NCI-H2107 treated with DMSO at 0.1 percent for 48 hours (cell line): ENCODE data around the gene TRPC4AP.

ENCODE experiments used
- DNase-seq: peaks from one replicate; lab custom pipeline; 2025; ENCODE audit not compliant: unreplicated experiment; lab: John Stamatoyannopoulos, UW

Gene TRPC4AP

DNA sequence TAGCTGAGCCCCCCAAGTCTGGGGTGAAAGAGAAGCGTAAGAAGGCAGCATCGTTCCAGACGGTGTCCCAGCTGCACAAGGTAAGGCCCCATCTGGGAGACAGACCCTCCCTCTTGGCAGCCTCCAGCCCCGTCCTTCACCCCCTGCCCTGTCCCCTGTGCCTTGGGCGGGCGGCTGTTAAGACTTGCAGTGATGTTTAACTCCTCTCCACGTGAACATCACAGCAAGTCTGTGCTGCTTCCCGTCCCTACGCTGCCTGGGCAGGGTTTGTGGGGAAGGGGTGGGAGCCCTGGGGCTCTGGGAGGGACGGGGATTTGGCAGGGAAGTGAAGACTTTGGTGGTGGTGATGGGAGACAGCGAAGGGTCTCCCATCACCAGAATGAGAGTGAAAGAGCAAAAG lies 102.4 kb downstream of the TRPC4AP start:
- DNase-seq, result no peak

DNA sequence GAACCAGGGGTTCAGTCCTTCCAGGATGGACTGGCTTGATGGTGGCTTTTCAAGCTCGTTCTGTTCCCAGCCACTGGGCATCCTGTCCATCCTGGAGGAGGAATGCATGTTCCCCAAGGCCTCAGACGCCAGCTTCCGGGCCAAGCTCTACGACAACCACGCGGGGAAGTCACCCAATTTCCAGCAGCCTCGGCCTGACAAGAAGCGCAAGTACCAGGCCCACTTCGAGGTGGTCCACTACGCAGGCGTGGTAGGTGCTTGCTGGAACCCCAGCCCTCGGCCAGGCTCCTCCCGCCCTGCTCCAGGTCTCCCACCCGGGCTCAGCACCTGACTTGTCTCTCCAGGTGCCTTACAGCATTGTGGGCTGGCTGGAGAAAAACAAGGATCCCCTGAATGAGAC lies 102.9 kb downstream of the TRPC4AP start:
- DNase-seq, result no peak

DNA sequence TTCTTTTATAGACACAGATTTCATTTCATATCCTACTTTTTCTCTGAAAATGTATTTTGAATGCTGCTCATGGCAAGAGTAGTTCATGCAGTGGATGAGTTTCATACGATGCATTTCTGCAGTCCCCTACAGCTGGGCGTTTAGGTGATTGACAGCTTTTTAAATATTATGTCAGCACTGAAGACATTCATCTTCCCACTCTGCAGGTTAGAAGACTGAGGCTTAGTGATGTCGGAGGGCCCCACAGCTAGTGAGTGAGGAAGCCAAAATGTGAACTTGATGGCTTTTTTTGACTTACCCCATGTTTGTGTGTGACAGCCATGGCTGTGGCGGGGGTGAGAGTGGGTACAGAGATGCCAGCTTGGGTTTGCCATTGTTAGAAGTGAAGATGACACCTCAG lies 103.5 kb downstream of the TRPC4AP start:
- DNase-seq, result no peak

DNA sequence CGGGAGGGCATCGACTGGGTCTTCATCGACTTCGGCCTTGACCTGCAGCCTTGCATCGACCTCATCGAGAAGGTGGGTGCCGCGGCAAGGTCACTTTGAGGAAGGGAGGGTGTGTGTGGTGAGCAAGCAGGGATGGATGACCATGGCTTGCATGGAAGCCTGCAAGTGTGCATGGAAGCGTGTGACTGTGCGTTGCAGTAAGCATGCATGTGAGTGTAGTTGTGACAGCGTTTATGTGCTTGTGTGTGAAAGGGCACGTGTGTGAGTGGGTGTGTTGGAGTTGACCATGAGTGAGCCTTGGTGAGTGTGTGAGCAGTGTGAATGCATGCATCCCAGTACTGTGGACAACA lies 104.4 kb downstream of the TRPC4AP start:
- DNase-seq, result no peak

DNA sequence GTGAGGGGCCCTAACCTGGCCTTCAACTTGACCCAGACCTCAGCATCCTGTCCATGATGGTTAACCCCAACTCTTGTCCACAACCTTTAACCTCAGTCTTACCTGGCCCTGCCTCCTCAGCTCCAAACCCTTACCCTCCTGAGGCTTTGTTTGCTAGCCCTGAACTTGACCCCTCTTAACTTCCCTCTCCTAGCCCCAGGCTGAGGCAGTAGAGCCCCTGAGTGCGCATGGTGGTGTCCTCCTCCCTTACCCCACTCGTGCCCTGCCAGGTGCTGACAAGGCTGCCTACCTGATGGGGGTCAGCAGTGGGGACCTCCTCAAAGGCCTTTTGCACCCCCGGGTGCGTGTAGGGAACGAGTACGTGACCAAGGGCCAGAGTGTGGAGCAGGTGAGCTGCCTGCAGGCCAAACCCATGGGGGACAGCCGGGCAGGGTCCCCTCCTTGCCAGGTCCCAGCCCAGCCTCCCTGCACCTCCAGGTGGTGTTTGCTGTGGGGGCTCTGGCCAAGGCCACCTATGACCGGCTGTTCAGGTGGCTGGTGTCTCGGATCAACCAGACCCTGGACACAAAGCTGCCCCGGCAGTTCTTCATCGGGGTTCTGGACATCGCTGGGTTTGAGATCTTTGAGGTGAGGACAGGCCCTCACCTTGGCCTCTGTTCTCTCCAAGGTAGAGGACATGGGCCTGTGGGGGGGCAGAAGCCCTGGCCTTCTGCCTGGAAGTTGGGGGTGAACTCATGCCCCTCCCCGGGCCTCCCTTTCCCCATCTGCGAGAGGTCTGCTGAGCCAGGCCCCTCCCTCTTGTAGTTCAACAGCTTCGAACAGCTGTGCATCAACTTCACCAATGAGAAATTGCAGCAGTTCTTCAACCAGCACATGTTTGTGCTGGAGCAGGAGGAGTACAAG lies 105.1 kb downstream of the TRPC4AP start:
- no peak for DNase-seq

DNA sequence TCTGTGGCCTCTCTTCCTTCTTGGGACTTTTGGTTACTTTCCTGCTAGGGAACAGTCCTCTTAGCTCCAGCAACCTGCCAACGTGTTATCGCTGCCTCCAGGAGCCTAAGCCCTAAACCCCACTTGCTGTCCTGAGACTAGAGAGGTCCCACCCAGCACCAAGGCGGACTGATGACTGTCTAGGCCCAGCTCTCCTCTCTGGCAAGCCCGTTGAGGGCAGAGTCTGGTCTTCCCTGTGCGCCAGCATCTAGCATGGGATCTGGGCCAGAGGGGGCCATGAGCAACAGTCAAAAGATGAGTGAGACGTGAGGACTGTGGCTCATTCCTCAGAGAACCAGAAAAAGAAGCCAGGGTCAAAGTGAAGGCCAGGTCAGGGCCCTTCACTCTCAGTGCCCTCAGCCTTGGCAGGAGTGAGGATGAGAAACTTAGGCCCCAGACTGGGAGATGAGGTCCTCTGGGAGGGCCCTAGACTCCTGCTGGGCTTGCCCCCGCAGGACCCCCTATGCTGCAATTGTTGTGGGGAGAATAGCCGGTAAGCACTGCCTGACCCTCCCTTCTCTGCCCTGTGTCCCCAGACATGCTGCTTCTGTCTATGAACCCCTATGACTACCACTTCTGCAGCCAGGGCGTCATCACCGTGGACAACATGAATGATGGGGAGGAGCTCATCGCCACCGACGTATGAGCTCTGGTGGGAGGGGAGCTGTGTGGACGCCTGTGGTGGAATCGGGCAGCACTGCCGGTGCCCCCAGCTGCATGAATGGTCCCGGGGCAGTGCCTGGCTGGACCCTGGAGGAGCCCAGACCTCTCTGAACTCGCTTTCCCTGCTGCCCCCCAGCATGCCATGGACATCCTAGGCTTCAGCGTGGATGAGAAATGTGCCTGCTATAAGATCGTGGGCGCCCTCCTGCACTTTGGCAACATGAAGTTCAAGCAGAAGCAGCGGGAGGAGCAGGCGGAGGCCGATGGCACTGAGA lies 106.0 kb downstream of the TRPC4AP start:
- DNase-seq, result no peak

DNA sequence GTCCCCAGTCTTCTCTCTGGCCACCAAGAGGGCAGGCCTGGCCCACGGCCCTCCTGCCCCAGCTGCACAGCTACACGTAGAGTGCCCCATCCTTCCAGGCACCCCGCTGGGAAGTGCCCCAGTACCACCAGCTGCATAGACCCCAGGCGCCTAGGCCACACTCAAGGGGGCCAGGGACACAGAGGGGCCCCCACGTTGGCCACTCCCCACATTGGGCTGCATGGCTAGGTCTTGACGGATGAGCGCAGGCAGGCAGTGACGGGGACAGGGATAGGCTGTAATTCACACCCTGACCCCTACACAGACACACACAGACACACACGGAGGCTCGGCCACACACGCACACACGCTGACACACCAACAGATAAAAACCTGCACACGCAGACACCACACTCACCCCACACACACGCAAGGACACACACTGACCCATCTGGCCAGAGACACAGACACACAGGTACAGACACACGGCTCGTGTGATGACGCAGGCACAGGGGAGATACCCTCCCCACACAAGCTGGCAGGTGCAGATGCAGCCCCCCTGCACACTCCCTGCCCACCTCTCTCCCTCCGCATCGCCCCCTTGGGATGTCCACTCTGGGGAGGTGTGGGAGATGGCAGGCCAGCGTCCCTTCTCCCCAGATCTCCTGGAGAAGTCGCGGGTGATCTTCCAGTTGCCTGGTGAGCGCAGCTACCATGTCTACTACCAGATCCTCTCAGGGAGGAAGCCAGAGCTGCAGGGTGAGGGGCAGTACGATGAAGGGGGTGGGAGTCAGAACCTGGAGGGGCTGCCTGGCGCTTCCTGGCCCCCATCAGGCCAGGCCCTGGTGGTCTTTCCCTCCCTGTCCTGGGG lies 106.9 kb downstream of the TRPC4AP start:
- no peak for DNase-seq

DNA sequence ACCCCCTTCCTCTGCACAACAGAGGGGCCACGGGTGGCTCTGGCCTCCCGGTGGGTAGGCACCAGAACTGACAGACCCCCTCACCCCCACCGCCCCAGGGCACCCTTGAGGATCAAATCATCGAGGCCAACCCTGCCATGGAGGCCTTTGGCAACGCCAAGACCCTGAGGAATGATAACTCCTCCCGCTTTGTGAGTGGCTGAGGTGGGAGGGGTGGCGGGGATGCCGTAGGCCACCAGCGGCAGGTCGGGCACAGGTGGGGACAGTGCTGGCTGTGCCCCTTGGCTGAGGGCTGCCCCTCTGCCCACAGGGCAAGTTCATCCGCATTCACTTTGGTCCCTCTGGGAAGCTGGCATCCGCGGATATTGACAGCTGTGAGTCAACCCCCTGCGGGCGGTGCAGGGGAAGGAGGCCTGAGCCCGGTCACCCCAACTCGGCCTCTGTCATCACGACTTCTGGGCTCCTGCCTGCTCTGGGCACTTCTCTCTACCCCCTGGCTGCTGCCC lies 107.8 kb downstream of the TRPC4AP start:
- DNase-seq, result no peak

DNA sequence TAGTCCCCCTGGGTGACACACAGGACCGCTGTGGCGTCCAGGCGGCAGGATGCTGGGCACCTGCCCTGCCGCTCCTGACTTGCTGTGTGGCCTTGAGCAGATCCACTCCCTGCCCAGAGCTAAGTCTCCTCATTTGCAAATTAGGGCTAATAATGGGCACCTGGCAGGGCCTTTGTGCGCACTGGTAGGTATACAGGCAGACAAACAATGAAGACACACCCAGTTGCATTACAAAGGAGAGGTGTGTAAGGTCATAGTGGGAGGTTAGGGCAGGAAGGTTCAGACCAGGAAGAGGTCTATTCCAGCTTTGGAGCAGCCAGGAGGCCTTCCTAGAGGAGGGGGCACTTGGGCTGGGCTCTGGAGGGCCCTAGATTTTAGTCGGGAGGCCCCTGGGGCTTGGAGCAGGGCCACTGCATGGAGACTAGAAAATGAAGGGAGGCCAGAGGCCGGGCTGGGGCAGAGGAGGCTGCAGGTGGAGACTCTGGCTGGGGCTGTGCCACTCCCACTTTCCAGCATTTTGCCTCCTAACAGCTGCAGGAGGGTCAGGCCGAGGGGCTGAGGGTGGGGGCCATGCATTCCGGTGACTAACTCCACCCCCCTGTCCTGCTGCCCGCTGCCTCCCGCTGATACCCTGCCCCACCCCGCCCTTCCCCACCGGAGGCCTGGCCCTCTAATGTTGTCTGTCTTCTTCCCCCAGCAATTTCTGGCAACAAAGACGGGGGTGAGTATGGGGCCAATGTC lies 108.4 kb downstream of the TRPC4AP start:
- no peak for DNase-seq

DNA sequence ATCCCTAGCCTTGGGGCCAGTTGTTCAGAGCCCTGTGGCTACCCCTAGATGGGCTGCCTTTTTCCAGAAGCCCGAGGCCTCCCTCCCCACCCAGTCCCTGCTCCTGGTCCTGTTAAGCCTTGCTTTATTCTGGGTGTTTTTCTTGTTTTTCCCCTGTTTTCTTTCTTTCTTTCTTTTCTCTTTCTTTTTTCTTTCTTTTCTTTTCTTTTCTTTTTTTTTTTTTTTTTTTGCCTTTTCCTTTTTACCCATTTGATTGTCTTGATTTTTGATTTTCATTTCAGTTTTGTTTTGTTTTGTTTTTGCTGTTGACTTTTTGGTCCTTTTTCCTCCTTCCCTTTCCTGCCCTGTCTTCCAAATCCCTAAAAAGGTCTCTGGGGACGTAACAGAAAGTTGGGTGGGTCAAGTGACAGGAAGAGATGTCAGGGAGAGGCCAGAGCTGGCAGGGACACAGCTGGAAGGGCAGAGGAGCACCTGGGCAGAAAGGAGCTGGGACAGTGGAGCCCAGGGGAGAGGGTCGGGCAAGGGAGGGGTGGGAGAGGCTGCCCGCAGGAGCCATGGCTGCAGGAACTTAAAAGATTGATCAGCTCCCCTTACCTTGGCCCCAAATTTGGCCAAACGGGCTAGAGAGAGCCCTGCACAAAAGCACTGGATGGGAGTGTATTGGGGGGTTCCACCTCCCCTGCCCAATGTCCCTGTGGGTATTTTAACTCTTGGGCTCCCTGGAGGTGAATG lies 109.4 kb downstream of the TRPC4AP start:
- no peak for DNase-seq

DNA sequence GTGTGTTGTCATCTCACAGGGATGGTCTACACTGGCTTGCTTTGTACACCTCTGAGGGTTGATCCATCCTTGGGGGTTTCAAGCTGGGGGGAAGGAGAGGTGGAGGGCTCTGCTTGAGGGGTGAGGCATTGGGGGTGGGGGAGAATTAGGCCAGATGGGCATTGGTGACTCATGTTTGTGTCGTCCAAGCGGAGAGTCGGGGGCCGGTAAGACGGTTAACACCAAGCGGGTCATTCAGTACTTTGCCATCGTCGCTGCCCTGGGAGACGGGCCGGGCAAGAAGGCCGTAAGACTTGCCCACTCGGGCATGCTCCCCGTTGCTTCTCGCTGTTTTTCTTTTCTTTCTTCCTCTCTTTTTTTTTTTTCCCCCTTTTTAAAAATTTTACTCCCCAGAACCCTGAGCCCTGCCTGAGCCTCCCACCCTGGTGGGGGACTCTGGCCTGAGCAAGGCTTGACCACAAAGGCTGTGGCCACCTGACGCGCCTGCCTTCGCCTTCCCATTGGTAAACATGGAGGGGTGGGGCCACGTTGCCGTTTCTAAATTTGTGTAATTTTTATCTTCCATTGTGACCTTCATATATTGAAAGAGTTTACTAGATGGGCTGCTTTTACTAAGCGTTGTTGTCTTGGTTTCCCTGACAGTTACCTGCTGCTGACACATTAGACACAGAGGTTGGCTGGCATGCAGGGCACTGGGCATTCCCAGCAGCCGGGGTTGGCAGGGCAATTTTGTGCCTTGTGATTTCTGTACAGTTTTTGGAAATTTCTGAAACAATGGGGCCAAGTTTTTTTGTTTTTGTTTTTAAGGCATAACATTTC lies 110.1 kb downstream of the TRPC4AP start:
- DNase-seq, result no peak

DNA sequence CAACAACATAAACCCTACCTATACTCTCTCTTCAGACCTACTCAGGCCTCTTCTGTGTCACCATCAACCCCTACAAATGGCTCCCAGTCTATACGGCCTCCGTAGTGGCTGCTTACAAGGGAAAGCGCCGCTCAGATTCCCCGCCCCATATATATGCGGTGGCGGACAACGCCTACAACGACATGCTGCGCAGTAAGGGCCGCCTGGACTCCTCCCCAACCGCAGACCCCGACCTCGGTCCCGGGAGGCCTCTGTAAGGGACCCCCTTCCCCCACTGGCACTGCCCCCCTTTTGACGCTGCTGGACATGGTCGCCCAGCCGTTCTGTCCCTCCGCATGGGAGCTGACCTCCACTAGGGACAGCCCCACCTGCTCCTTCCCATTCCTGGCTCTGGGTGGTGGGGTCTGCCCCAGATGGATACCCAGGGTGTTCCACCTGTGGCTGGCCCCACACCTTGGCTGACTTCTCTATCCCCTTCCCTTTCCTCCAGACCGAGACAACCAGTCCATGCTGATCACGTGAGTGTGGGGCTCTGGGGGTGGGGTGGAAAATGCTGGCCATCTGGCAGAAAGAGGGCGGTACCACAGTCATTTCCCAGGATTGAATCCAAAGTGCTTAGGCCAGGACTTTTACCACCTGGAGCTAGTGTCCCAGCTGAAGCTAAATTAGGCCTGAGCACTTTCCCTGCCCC lies 111.9 kb downstream of the TRPC4AP start:
- DNase-seq, result no peak

DNA sequence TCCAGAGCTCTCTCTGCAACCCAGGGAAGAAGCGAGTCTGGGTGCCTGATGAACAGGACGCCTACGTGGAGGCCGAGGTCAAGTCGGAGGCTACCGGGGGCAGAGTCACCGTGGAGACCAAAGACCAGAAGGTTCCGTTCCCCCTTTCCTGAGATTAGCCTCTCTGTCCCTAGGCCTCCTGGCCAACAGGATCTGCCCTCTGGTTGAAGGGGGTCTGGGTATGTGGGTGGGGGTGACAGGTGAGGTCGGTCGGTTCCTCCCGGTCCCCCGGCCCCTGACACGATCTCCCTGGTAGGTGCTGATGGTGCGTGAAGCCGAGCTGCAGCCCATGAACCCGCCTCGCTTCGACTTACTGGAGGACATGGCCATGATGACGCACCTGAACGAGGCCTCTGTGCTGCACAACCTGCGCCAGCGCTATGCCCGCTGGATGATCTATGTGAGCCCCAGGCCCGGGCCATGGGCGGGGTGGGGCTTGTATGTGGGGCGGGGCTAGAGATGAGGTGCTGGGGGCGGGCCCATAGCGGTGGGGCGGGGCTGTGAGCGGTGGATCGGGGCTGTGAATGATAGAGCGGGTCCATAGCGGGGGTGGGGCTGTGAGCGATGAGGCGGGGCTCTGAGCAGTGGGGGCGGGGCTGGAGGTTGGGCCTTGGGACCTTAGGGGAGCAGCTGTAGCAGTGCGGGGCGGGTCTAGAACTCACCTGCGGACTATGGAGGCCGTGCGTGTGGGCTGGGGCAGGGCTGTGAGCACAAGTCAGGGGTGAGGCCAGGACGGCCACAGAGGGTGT lies 113.0 kb downstream of the TRPC4AP start:
- DNase-seq, result no peak

DNA sequence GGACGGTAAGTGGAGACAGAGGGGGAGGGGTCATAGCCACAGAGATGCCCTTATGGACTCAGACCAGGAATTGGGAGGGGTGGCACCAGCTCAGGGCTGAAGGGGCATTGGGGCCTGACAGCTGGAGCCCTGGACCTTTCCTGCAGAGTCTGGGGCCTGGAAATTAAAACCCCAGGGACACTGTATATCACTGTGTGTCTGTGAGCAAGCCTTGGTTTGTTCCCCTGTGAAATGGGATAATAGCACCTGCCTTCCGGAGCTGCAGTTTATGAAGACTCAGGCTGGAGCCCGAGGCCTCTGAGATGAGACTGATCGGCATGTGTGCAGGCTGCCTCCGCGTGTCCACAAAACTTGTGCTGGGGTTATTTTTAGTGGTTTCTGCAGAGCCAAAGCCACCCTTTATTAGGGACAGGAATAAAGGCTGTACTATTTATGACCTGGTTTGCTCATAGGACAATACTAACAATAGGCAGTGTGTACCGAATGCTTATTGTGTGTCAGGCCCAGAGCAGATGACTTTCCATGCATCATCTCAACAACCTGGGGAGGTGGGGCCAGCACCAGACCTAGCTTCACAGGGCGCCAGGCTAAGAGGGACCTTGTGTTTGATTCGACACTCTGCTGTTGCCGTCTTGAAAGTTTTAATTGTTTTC lies 114.4 kb downstream of the TRPC4AP start:
- no peak for DNase-seq

DNA sequence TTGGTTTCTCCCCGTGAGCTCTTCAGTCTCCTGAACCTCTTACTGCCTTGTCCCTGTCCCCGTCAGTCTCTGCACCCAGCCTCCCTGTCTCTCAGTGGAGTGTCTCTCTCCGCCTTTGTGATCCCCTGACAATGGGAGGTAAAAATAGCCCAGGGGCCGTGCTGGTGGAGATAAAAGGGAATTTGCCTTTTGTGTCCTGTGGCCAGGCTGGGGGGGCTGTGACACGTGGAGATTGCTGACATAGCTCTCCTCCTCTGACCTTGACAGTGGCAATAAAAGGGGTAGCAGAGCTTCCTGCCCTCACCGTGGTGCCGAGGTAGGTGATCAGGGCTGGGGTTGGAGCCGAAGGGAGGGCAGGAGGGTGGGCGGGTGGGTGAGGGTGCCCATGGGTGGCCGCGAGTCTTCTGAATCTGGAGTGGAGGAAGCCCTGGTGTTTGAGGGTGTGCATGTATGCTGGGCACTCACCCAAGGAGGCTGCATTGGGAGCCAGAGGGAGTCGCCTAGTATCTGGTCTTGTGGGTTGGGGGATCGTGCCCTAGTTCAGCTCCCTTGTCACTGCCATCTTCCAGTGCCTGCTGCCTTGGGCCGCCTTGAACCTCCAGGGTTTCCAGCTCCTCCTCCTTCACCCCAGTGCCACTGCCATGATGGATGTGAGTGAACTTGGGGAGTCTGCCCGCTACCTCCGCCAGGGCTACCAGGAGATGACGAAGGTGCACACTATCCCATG lies 115.1 kb downstream of the TRPC4AP start:
- DNase-seq, result no peak

DNA sequence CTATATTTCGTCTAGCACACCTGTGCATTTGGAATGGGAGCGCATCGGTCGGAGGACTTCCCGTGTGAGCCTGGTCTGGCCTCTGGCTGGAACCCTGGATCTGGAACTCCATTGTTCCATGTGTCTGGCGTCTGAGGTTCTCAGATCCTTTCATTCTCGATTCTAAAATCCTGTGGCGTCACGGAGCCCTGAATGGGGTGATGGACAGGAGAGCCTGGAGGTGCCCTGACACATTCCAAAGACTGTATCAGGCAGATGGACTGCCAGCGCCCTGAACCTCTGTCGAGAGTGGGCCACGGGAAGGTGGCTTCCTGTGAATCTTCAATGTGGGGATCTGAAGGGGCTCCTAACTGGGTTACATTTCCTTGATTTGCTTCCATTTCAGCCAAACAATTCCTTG lies 116.3 kb downstream of the TRPC4AP start:
- DNase-seq, result no peak
